GM10248 (cell line): ENCODE measurements around the gene TMEM215.
"Not testable (repeated sequence)": the region's sequence is repeated elsewhere in the genome, so short reads cannot be mapped to it uniquely, and the experiment has no call there.

Source experiments
- CTCF ChIA-PET: fragments of 300-600 bp; sonication (Branson Sonifier 250); formaldehyde crosslinking; extraction: SDS; loops from one replicate; lab custom pipeline; 2021; ENCODE audit warnings: antibody characterized with exemption; lab: Yijun Ruan, JAX
- POLR2A ChIA-PET: fragments of 350-650 bp; sonication (Branson Sonifier 250); formaldehyde crosslinking; extraction: SDS; loops from one replicate; lab custom pipeline; 2020; ENCODE audit warnings: antibody characterized with exemption; lab: Yijun Ruan, JAX
- DNase-seq: peaks from one replicate; pipeline ENCODE4 v3.0.0; 2012; ENCODE audit errors: extremely low spot score
- TF ChIP-seq, protein P1 (sequence below): IDR thresholded peaks from 2 replicates; pipeline ENCODE4 v1.5.1; 2012; ENCODE audit warnings: mild to moderate bottlenecking, low read depth; ENCODE audit errors: extremely low read depth, missing control alignments, control extremely low read depth

TMEM215 gene

DNA sequence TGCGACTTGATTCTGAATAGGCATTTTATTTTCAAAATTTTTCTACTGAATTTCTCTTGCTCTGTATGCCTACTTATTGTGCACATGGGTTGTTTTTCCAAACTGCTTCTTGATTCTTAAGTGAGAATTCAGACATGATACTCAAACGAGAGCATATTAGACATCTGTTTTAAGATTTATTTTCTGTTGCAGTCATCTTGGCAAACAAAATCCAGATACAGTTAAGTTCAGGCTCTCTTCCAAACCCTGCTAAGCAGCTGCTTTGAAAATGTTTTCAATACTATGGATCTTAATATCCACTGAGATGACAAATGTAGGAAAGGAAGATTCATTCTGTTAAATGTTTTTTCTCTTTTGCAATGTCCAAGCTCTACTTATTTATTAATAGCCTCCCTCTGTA lies 4.5 kb downstream of the TMEM215 start:
- ChIA-PET POLR2A (no interaction called here), CTCF (no interaction called here)
- TF ChIP-seq, protein P1, sequence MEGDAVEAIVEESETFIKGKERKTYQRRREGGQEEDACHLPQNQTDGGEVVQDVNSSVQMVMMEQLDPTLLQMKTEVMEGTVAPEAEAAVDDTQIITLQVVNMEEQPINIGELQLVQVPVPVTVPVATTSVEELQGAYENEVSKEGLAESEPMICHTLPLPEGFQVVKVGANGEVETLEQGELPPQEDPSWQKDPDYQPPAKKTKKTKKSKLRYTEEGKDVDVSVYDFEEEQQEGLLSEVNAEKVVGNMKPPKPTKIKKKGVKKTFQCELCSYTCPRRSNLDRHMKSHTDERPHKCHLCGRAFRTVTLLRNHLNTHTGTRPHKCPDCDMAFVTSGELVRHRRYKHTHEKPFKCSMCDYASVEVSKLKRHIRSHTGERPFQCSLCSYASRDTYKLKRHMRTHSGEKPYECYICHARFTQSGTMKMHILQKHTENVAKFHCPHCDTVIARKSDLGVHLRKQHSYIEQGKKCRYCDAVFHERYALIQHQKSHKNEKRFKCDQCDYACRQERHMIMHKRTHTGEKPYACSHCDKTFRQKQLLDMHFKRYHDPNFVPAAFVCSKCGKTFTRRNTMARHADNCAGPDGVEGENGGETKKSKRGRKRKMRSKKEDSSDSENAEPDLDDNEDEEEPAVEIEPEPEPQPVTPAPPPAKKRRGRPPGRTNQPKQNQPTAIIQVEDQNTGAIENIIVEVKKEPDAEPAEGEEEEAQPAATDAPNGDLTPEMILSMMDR = no peak
- DNase-seq = no peak

DNA sequence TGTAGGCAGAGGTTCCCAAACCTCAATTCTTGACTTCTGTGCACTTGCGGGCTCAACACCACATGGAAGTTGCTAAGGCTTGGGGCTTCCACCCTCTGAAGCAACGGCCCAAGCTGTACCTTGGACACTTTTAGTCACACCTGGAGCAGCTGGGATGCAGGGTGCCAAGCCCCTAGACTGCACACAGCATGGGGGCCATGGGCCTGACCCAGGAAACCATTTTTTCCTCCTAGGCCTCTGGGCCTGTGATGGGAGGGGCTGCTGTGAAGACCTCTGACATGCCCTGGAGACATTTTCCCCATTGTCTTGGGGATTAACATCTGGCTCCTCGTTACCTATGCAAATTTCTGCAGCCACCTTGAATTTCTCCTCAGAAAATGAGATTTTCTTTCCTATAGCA lies 12.7 kb downstream of the TMEM215 start:
- CTCF ChIA-PET, DNase-seq, POLR2A ChIA-PET: not testable (repeated sequence)

DNA sequence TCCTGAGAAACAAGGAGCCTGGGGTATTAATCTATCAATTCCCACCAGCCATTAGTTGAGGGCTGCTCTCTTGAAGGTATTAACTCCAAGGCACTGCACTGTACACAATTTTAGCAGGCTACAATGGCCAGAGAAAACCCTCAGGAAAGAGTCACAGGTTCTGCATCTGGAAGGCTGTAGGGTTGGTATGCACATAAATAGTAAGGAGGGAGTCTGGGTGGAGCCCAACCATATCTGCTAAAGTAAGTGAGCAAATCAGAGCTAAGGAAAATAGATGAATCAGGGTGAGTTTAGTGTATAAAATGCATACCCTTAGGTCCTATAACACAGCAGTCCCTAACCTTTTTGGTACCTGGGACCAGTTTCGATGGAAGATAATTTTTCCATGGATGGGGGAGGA lies 18.2 kb downstream of the TMEM215 start:
- ChIA-PET CTCF (interaction anchor here (1.3 kb wide), 1 partner anchor 38 kb away, joined by 4 read pairs; no protein-coding TSS in a partner anchor), POLR2A (no interaction called here)
- TF ChIP-seq, protein P1 = no peak
- no peak for DNase-seq

DNA sequence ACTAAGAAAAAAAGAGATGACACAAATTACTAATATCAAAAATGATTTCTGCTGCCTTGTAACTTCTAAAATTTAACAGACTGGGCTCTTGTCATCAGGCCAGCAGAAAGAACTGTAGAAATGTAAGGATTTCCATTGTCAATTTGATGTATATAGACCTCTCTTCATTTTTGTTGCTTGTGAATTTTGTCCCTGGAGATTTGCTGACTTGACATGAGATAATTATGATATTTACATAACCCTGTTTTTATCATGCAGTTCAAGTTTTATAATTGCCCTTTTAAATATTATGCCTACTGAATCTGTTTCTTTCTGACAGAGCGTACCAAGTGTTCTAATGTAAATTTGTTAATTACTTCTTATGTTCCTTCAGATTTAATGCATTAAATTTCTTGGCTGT lies 23.9 kb downstream of the TMEM215 start:
- CTCF ChIA-PET = no interaction called here

DNA sequence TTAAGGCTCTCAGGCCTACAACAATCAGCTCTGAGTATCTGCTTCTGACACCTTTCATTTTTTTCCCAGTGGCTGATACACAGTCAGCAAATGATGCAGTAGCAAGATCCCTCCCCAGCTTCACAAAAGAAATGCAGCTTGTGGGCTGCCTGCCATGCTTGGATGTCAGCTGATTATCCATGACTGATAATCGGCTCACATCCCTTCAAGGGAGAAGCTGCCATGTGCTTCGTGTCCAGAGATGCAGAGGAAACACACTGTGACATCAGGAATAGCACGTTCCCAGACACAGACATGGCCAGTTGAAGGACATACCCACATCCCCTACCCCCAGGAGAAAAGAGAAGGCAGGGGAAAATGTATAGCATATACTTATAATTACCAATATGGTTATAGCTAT lies 27.9 kb downstream of the TMEM215 start:
- TF ChIP-seq, protein P1 = no peak
- no peak for DNase-seq
- ChIA-PET CTCF (interaction anchor here (1.0 kb wide), 1 partner anchor 10 kb away, joined by 4 read pairs; no protein-coding TSS in a partner anchor), POLR2A (no interaction called here)

More for the DNA sequence above, 23.9 kb downstream of the TMEM215 start:
- DNase-seq = no peak
- TF ChIP-seq, protein P1 = no peak
- POLR2A ChIA-PET = no interaction called here

DNA sequence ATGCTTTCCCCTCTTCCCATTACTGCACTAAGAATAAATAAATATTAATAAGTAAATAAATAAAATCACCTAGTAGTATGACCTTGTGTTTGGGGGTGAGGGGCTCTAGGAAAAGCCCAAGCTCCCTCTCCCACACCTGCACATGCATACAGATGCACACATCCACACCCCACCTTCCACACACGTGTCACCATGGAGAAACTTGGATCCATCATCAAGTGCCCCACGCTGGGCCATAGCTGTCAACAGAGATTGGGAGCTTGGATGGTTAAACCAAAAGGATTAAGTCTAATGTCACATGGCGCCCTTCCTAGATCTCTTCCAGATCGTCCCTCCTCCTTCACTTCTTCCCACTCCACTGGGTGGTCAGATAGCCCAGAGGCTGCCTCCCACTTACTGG lies 37.0 kb downstream of the TMEM215 start:
- no peak for DNase-seq
- POLR2A ChIA-PET = no interaction called here
- CTCF ChIA-PET = interaction anchor here (1.4 to 1.9 kb wide), 3 partner anchors 9 to 23 kb away, joined by 3 to 7 read pairs (median 4); no protein-coding TSS in a partner anchor
- TF ChIP-seq, protein P1 = no peak

DNA sequence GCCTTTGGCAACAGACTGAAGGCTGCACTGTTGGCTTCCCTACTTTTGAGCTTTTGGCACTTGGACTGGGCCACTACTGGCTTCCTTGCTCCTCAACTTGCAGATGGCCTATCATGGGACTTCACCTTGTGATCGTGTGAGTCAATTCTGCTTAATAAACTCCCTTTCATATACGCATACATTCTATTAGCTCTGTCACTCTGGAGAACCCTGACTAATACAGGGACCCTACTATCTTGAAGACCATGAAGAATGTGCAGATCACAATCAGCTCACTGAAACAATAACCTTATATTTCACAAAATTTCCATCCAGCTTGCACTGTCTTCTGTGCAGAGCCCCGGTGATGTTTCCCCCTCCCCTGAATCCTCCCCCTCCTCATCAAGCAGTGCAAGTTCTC lies 39.8 kb downstream of the TMEM215 start:
- TF ChIP-seq, protein P1 = no peak
- DNase-seq = no peak
- CTCF ChIA-PET = no interaction called here
- POLR2A ChIA-PET = no interaction called here
